ENCODE results near the gene PIGU. TPM values are rescaled to one million over a fixed set of nuclear protein-coding genes. Genes with fewer than 3 reads are reported as not detected.

PIGU gene
- polyA plus RNA-seq, 1 of the 3 experiments (the other 2 are of a cell fraction): 40.3 TPM

- Histone ChIP-seq H3K27ac (ENCODE audit: low read depth in 2 of 2, low read length in 1 of 2) (no peak overlapping the region; a peak in 1 of 4 replicates), H3K9me3 (no peaks in the 10 kb centered on the region), H3K36me3 (replicated peaks in 1 of 2; ENCODE audit: control insufficient read depth in 1 of 2, insufficient read depth in 2 of 2, low read length in 1 of 2) (peaks cover 11 to 12% of the 10 kb centered on the region in 2 experiments), H3K79me2 (ENCODE audit: insufficient read depth) (no peaks in the 10 kb centered on the region), H3K4me2 (no peak overlapping the region), H3F3A (replicated peaks; ENCODE audit: insufficient read depth) (no peaks in the 10 kb centered on the region), H3K9me2 (no peaks in the 10 kb centered on the region), H2AFZ (ENCODE audit: low read depth) (no peak overlapping the region), H3K9ac (no peak overlapping the region), H4K20me1 (ENCODE audit: insufficient read depth) (no peaks in the 10 kb centered on the region), H3K27me3 (ENCODE audit: insufficient read depth) (no peaks in the 10 kb centered on the region), H3K4me3 (ENCODE audit: low read depth in 2 of 2, low read length in 1 of 2) (no peak overlapping the region), H3K4me1 (ENCODE audit: control insufficient read depth in 1 of 2, insufficient read depth in 2 of 2, low read depth in 1 of 2, low read length in 1 of 2) (peaks cover 0 to 4% of the 10 kb centered on the region in 2 experiments; a peak in 1 of 4 replicates)
- WGBS (ENCODE audit: low lambda C conversion rate): 69% methylated on average over 2 of the region's 2 CpGs
- no peak for DNase-seq
- TF ChIP-seq RXRA (IDR thresholded peaks at IDR 0.05; ENCODE audit: borderline replicate concordance, low read depth) (no peak), NRF1 (IDR thresholded peaks at IDR 0.05; ENCODE audit: low read depth, low read length) (no peak), NFIC (IDR thresholded peaks at IDR 0.05; ENCODE audit: borderline replicate concordance) (no peak), SIN3A (IDR thresholded peaks at IDR 0.05; ENCODE audit: borderline replicate concordance, low read depth, low read length) (no peak), EZH2phosphoT487 (IDR thresholded peaks at IDR 0.05; ENCODE audit: borderline replicate concordance, low read depth) (no peak), GABPA (IDR thresholded peaks at IDR 0.05; ENCODE audit: low read depth) (no peak), TCF12 (IDR thresholded peaks at IDR 0.05) (no peak), CTCF (IDR thresholded peaks at IDR 0.05) (no peak), POLR2AphosphoS5 (IDR thresholded peaks at IDR 0.05; ENCODE audit: low read depth, low read length) (no peak), RAD21 (IDR thresholded peaks at IDR 0.05; ENCODE audit: low read length) (no peak), MEF2A (IDR thresholded peaks at IDR 0.05; ENCODE audit: borderline replicate concordance, low read depth) (no peak), GATA2 (CRISPR knock-in tag; IDR thresholded peaks at IDR 0.05) (no peak), IRF3 (IDR thresholded peaks at IDR 0.05; ENCODE audit: low read depth, low read length) (no peak), MXI1 (IDR thresholded peaks at IDR 0.05; ENCODE audit: low read depth, low read length) (no peak), REST (IDR thresholded peaks at IDR 0.05; ENCODE audit: low read depth, low read length) (no peak), ELF1 (IDR thresholded peaks at IDR 0.05) (no peak), JUND (IDR thresholded peaks at IDR 0.05) (no peak)
- TF ChIP-seq, protein P1, sequence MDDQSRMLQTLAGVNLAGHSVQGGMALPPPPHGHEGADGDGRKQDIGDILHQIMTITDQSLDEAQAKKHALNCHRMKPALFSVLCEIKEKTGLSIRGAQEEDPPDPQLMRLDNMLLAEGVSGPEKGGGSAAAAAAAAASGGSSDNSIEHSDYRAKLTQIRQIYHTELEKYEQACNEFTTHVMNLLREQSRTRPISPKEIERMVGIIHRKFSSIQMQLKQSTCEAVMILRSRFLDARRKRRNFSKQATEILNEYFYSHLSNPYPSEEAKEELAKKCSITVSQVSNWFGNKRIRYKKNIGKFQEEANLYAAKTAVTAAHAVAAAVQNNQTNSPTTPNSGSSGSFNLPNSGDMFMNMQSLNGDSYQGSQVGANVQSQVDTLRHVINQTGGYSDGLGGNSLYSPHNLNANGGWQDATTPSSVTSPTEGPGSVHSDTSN (IDR thresholded peaks at IDR 0.05): no peak
- TF ChIP-seq, protein P2, sequence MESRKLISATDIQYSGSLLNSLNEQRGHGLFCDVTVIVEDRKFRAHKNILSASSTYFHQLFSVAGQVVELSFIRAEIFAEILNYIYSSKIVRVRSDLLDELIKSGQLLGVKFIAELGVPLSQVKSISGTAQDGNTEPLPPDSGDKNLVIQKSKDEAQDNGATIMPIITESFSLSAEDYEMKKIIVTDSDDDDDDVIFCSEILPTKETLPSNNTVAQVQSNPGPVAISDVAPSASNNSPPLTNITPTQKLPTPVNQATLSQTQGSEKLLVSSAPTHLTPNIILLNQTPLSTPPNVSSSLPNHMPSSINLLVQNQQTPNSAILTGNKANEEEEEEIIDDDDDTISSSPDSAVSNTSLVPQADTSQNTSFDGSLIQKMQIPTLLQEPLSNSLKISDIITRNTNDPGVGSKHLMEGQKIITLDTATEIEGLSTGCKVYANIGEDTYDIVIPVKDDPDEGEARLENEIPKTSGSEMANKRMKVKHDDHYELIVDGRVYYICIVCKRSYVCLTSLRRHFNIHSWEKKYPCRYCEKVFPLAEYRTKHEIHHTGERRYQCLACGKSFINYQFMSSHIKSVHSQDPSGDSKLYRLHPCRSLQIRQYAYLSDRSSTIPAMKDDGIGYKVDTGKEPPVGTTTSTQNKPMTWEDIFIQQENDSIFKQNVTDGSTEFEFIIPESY (IDR thresholded peaks at IDR 0.05; ENCODE audit: borderline replicate concordance, low read depth): no peak
- TF ChIP-seq, protein P3, sequence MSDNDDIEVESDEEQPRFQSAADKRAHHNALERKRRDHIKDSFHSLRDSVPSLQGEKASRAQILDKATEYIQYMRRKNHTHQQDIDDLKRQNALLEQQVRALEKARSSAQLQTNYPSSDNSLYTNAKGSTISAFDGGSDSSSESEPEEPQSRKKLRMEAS (IDR thresholded peaks at IDR 0.05; ENCODE audit: low read depth): no peak
- CTCF ChIA-PET: no interaction called here
- POLR2A ChIA-PET: no interaction called here
Observed at GRCh38 chr20:34639755-34640222, 37.1 kb downstream of the PIGU start.
